A549 (cell line): ENCODE results near the gene PLCH2. TPM values are rescaled to one million over a fixed set of nuclear protein-coding genes. Genes with fewer than 3 reads are reported as not detected.

ENCODE experiments used
- ATAC-seq, 2 experiments: fragments of 200-7000 bp in 1 of 2; fragments of >200 bp in 1 of 2; cut with Nextera tagmentation in 1 of 2; cut with Tn5 transposase in 1 of 2; 3 replicates each; pipeline versions ENCODE4 v1.8.0 to v1.9.1; 2018 to 2020; ENCODE audit warnings: mild to moderate bottlenecking in 1 of 2, moderate library complexity in 1 of 2
- CTCF ChIA-PET: fragments of 300-600 bp; sonication (Branson Sonifier 250); formaldehyde crosslinking; extraction: SDS; loops from one replicate; lab custom pipeline; 2021; ENCODE audit warnings: antibody characterized with exemption, inconsistent platforms; lab: Yijun Ruan, JAX
- POLR2A ChIA-PET: fragments of 350-600 bp; formaldehyde crosslinking; extraction: SDS; loops from one replicate; lab custom pipeline; 2021; ENCODE audit warnings: antibody characterized with exemption, inconsistent platforms; lab: Yijun Ruan, JAX
- DNase-seq, 2 experiments: peaks; one replicate each; pipeline versions ENCODE4 v3.0.0 to v3.0.0-alpha.2; 2011 to 2016; ENCODE audit warnings: low read depth in 1 of 2, low spot score in 1 of 2
- FAIRE-seq: peaks from 2 replicates; lab custom pipeline; 2011; peaks lifted over from hg19 to GRCh38; lab: Jason Lieb, UNC
- H3K27ac ChIP-seq, 2 experiments: fragments of >200 bp; sonication (Bioruptor Twin); formaldehyde crosslinking; 3 replicates each; pipeline ENCODE4 v1.5.1; 2016 to 2017
- H3K4me1 ChIP-seq: fragments of >200 bp; sonication (Bioruptor Twin); formaldehyde crosslinking; 3 replicates; pipeline ENCODE4 v1.6.1; 2016
- H3K4me2 ChIP-seq: fragments of >200 bp; sonication (Bioruptor Twin); formaldehyde crosslinking; 3 replicates; pipeline ENCODE4 v1.6.1; 2016
- H3K4me3 ChIP-seq: fragments of >200 bp; sonication (Bioruptor Twin); formaldehyde crosslinking; 3 replicates; pipeline ENCODE4 v1.5.1; 2016
- H3K9me3 ChIP-seq: fragments of >200 bp; sonication (Bioruptor Twin); formaldehyde crosslinking; 3 replicates; pipeline ENCODE4 v1.6.1; 2016
- CBX2 ChIP-seq: fragments of 200-600 bp; sonication (generic); IDR thresholded peaks from 2 replicates; pipeline ENCODE4 v1.6.1; 2016; ENCODE audit warnings: low read depth, mild to moderate bottlenecking, borderline replicate concordance
- CBX8 ChIP-seq: fragments of 200-600 bp; sonication (generic); IDR thresholded peaks from 2 replicates; pipeline ENCODE4 v1.6.1; 2016
- CEBPB ChIP-seq, 2 experiments: fragments of >200 bp in 1 of 2; sonication (Bioruptor Twin) in 1 of 2; formaldehyde crosslinking in 1 of 2; IDR thresholded peaks; 2 replicates each; pipeline ENCODE4 v1.6.1; 2012 to 2016
- CHD2 ChIP-seq: fragments of 150-350 bp; IDR thresholded peaks from 2 replicates; pipeline ENCODE4 v1.6.1; 2014; ENCODE audit warnings: low read length; ENCODE audit not compliant: partially characterized antibody
- CHD4 ChIP-seq: fragments of 200-600 bp; sonication (generic); IDR thresholded peaks from 2 replicates; pipeline ENCODE4 v1.6.1; 2016; ENCODE audit warnings: antibody characterized with exemption, mild to moderate bottlenecking, borderline replicate concordance
- EHMT2 ChIP-seq: fragments of 200-600 bp; sonication (generic); IDR thresholded peaks from 2 replicates; pipeline ENCODE4 v1.6.1; 2016; ENCODE audit warnings: antibody characterized with exemption, low read depth, mild to moderate bottlenecking, moderate library complexity
- ELK1 ChIP-seq: fragments of 150-350 bp; IDR thresholded peaks from 2 replicates; pipeline ENCODE4 v1.6.1; 2014; ENCODE audit warnings: low read depth, mild to moderate bottlenecking, low read length
- FOXS1 ChIP-seq: fragments of 250-450 bp; sonication (Bioruptor Pico); IDR thresholded peaks from 2 replicates; pipeline ENCODE4 v1.5.0; 2020; ENCODE audit warnings: mild to moderate bottlenecking, moderate library complexity
- HES2 ChIP-seq: fragments of >200 bp; sonication (Bioruptor Twin); formaldehyde crosslinking; IDR thresholded peaks from 2 replicates; pipeline ENCODE4 v1.6.1; 2016
- HOXA7 ChIP-seq: fragments of 250-450 bp; sonication (Bioruptor Pico); IDR thresholded peaks from 2 replicates; pipeline ENCODE4 v1.5.0; 2020; ENCODE audit warnings: mild to moderate bottlenecking, moderate library complexity
- HOXB13 ChIP-seq: fragments of 250-450 bp; sonication (Bioruptor Pico); IDR thresholded peaks from 2 replicates; pipeline ENCODE4 v1.5.0; 2020; ENCODE audit warnings: low read depth, mild to moderate bottlenecking, moderate library complexity
- JUNB ChIP-seq: fragments of >200 bp; sonication (Bioruptor Twin); formaldehyde crosslinking; IDR thresholded peaks from 2 replicates; pipeline ENCODE4 v1.6.1; 2016
- KDM1A ChIP-seq: fragments of 200-600 bp; sonication (generic); IDR thresholded peaks from 2 replicates; pipeline ENCODE4 v1.6.1; 2016; ENCODE audit warnings: low read depth, mild to moderate bottlenecking
- KDM5A ChIP-seq: fragments of 200-600 bp; sonication (generic); IDR thresholded peaks from 2 replicates; pipeline ENCODE4 v1.6.1; 2016; ENCODE audit warnings: antibody characterized with exemption, mild to moderate bottlenecking
- MAX ChIP-seq: IDR thresholded peaks from 2 replicates; pipeline ENCODE4 v1.6.1; 2012
- NPAS2 ChIP-seq: fragments of 250-450 bp; sonication (Bioruptor Pico); IDR thresholded peaks from 2 replicates; pipeline ENCODE4 v1.8.0; 2022; ENCODE audit warnings: mild to moderate bottlenecking, moderate library complexity, borderline replicate concordance
- PHF8 ChIP-seq: fragments of 200-600 bp; sonication (generic); IDR thresholded peaks from 2 replicates; pipeline ENCODE4 v1.6.1; 2016; ENCODE audit warnings: low read depth, mild to moderate bottlenecking, antibody characterized with exemption, moderate library complexity, borderline replicate concordance
- POLR2A ChIP-seq: IDR thresholded peaks from 2 replicates; pipeline ENCODE4 v1.6.1; 2012; ENCODE audit warnings: mild to moderate bottlenecking, low read length
- POLR2AphosphoS2 ChIP-seq: conservative IDR thresholded peaks from 2 replicates; pipeline ENCODE4 v1.6.1; 2012; ENCODE audit warnings: low read length, improper control_type of control experiment, inconsistent platforms
- RAD21 ChIP-seq, 2 experiments: fragments of >200 bp in 1 of 2; sonication (Bioruptor Twin) in 1 of 2; formaldehyde crosslinking in 1 of 2; IDR thresholded peaks in 1 of 2; conservative IDR thresholded peaks in 1 of 2; 2 replicates in 1 of 2; 3 replicates in 1 of 2; pipeline ENCODE4 v1.6.1; 2012 to 2018; ENCODE audit warnings: inconsistent platforms in 1 of 2
- RCOR1 ChIP-seq: fragments of 150-350 bp; IDR thresholded peaks from 2 replicates; pipeline ENCODE4 v1.6.1; 2014; ENCODE audit warnings: antibody characterized with exemption, low read length, low read depth
- REST ChIP-seq: fragments of 200-600 bp; sonication (generic); IDR thresholded peaks from 2 replicates; pipeline ENCODE4 v1.6.1; 2016; ENCODE audit warnings: antibody characterized with exemption, mild to moderate bottlenecking, moderate library complexity
- RFX5 ChIP-seq: fragments of 450-650 bp; IDR thresholded peaks from 2 replicates; pipeline ENCODE4 v1.7.1; 2014; ENCODE audit warnings: antibody characterized with exemption, mild to moderate bottlenecking, moderate library complexity
- SMC3 ChIP-seq: fragments of >200 bp; sonication (Bioruptor Twin); formaldehyde crosslinking; IDR thresholded peaks from 3 replicates; pipeline ENCODE4 v1.6.1; 2018; ENCODE audit warnings: inconsistent platforms
- SREBF2 ChIP-seq: fragments of 450-650 bp; IDR thresholded peaks from 2 replicates; pipeline ENCODE4 v1.6.1; 2014; ENCODE audit warnings: mild to moderate bottlenecking, moderate library complexity
- TFCP2L1 ChIP-seq: fragments of 250-450 bp; sonication (Bioruptor Pico); IDR thresholded peaks from 2 replicates; pipeline ENCODE4 v1.5.0; 2021; ENCODE audit warnings: mild to moderate bottlenecking
- TP53 ChIP-seq: fragments of 250-450 bp; sonication (Bioruptor Pico); IDR thresholded peaks from 2 replicates; pipeline ENCODE4 v1.5.0; 2021; ENCODE audit warnings: mild to moderate bottlenecking, moderate library complexity
- USF2 ChIP-seq: fragments of 450-650 bp; IDR thresholded peaks from 2 replicates; pipeline ENCODE4 v1.6.1; 2014; ENCODE audit warnings: antibody characterized with exemption
- ZC3H11A ChIP-seq: fragments of 450-650 bp; IDR thresholded peaks from 2 replicates; pipeline ENCODE4 v1.6.1; 2014; ENCODE audit warnings: antibody characterized with exemption, mild to moderate bottlenecking
- ZNF302 ChIP-seq: fragments of 250-450 bp; sonication (Bioruptor Pico); IDR thresholded peaks from 2 replicates; pipeline ENCODE4 v1.9.0; 2021; ENCODE audit warnings: inconsistent platforms, mild to moderate bottlenecking, moderate library complexity
- WGBS: methylation state at CpG from one replicate; pipeline ENCODE4 v1.1.6; 2017; ENCODE audit errors: missing lambda C conversion rate; 5-methylcytosine and 5-hydroxymethylcytosine counted together
- polyA plus RNA-seq, 4 experiments: library from polyadenylated mRNA; depleted of rRNA in 3 of 4; stranded (reverse); fragments of >200 nt; fragmentation: RNase III in 1 of 4; extraction: RNeasy Plus Mini Kit Qiagen cat#74134 plus additional on column Dnase treatment in 1 of 4; gene quantifications; 2 replicates in 3 of 4; 3 replicates in 1 of 4; pipeline ENCODE4 v1.2.3, GENCODE V29; 2011 to 2017

Gene PLCH2
- polyA plus RNA-seq, 2 of the 4 experiments (the other 2 are of a cell fraction), result 0.10 to 0.18 TPM

- no peak for ATAC-seq
- ChIA-PET POLR2A (no interaction called here), CTCF (interaction anchor here (1.0 kb wide), 1 partner anchor 40 kb away, joined by 3 read pairs; no protein-coding TSS in a partner anchor)
- H3K9me3 ChIP-seq, result no peaks in the 10 kb centered on the region; the same call in 2 of the 3 replicates
- H3K4me3 ChIP-seq, result no peak overlapping the region
- no peak for DNase-seq
- no peak for TF ChIP-seq SMC3
- TF ChIP-seq TFCP2L1 (CRISPR knock-in tag), result no peak
- no peak for TF ChIP-seq PHF8
- no peak for TF ChIP-seq USF2
- no peak for TF ChIP-seq CBX2
- no peak for TF ChIP-seq CHD4
- TF ChIP-seq EHMT2, result no peak
- TF ChIP-seq HOXA7 (CRISPR knock-in tag), result no peak
- no peak for TF ChIP-seq KDM5A
- no peak for TF ChIP-seq CBX8
- no peak for TF ChIP-seq ZC3H11A
- TF ChIP-seq NPAS2 (CRISPR knock-in tag), result no peak
- no peak for TF ChIP-seq ZNF302 (CRISPR knock-in tag)
- no peaks in the 10 kb centered on the region for H3K4me1 ChIP-seq
- no peak overlapping the region for H3K27ac ChIP-seq
- H3K4me2 ChIP-seq, result no peak overlapping the region
- FAIRE-seq, result no peak
- 82% methylated on average over 6 of the region's 16 CpGs for WGBS
Observed at GRCh38 chr1:2483970-2484369, 7.9 kb downstream of the PLCH2 start.

- no peak overlapping the region for H3K4me2 ChIP-seq
- H3K27ac ChIP-seq, result no peak overlapping the region
- FAIRE-seq, result no peak
- ATAC-seq, result no peak
- H3K9me3 ChIP-seq, result peaks cover 5% of the 10 kb centered on the region; the same call in 1 of the 3 replicates
- TF ChIP-seq ELK1 (no peak), REST (no peak), CHD2 (no peak), HOXB13 (CRISPR knock-in tag) (no peak), RCOR1 (no peak), SREBF2 (no peak), RAD21 (conservative IDR thresholded peaks at IDR 0.05 in 1 of 2, IDR thresholded peaks at IDR 0.05 in 1 of 2) (no peak), POLR2AphosphoS2 (no peak), HES2 (no peak), KDM1A (no peak), TP53 (CRISPR knock-in tag) (no peak), JUNB (no peak), POLR2A (no peak), FOXS1 (CRISPR knock-in tag) (no peak), MAX (no peak), CEBPB (IDR thresholded peaks at IDR 0.05) (no peak), RFX5 (no peak), PHF8 (no peak)
- WGBS, result no CpG with 5 or more reads among the region's 4 CpGs
- DNase-seq, result no peak
- H3K4me1 ChIP-seq, result no peaks in the 10 kb centered on the region
- CTCF ChIA-PET, result interaction anchor here (1.0 to 1.2 kb wide), 2 partner anchors 9 to 61 kb away, joined by 3 read pairs; no protein-coding TSS in a partner anchor
- H3K4me3 ChIP-seq, result no peak overlapping the region
- POLR2A ChIA-PET, result no interaction called here
Observed at GRCh38 chr1:2486041-2486440, 10.0 kb downstream of the PLCH2 start.
